ENCODE data around the gene MAGI2. TPM values are rescaled to one million over a fixed set of nuclear protein-coding genes. Genes with fewer than 3 reads are reported as not detected.

MAGI2 gene
- total and polyA plus RNA-seq, 2 experiments from 2014 or later, result 16.8 to 24.7 TPM

GRCh38 chr7:78746301-78746700 lies 707.2 kb downstream of the MAGI2 start:
- H3K4me3 ChIP-seq, result no peak overlapping the region
- DNase-seq (ENCODE audit: low read depth in 1 of 2, low spot score in 1 of 2), result no peak
- no peaks in the 10 kb centered on the region for H3K4me1 ChIP-seq (ENCODE audit: low read depth)
- no peaks in the 10 kb centered on the region for H3K9me3 ChIP-seq (ENCODE audit: low read depth)
- no peaks in the 10 kb centered on the region for H3K36me3 ChIP-seq
- H3K27ac ChIP-seq, result no peak overlapping the region
- no peaks in the 10 kb centered on the region for H3K27me3 ChIP-seq
- TF ChIP-seq, protein P1, sequence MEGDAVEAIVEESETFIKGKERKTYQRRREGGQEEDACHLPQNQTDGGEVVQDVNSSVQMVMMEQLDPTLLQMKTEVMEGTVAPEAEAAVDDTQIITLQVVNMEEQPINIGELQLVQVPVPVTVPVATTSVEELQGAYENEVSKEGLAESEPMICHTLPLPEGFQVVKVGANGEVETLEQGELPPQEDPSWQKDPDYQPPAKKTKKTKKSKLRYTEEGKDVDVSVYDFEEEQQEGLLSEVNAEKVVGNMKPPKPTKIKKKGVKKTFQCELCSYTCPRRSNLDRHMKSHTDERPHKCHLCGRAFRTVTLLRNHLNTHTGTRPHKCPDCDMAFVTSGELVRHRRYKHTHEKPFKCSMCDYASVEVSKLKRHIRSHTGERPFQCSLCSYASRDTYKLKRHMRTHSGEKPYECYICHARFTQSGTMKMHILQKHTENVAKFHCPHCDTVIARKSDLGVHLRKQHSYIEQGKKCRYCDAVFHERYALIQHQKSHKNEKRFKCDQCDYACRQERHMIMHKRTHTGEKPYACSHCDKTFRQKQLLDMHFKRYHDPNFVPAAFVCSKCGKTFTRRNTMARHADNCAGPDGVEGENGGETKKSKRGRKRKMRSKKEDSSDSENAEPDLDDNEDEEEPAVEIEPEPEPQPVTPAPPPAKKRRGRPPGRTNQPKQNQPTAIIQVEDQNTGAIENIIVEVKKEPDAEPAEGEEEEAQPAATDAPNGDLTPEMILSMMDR (IDR thresholded peaks at IDR 0.05; ENCODE audit: low read depth, low read length), result no peak

DNA sequence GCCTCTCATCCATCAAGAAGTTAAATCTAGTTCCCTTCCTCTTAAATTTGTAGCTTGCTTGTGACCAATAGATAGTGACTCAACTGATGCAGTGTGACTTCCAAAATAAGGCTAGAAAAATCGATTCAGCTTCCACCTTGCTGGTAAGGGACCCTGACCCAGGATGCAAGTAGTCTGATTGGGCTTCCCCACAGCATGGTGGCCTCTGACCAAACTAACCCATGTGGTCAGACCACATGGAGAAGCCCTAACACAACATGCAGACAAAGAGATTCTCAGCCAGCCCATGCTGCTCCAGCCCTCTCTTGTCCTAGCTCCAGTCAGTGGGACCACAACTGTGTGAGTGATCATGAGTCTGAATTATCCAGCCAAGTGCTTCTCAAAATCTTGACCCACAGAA lies 710.8 kb downstream of the MAGI2 start:
- TF ChIP-seq, protein P1 (IDR thresholded peaks at IDR 0.05; ENCODE audit: low read depth, low read length), result no peak
- Histone ChIP-seq H3K27ac (no peak overlapping the region), H3K4me1 (ENCODE audit: low read depth) (no peaks in the 10 kb centered on the region), H3K4me3 (no peak overlapping the region), H3K9me3 (ENCODE audit: low read depth) (no peaks in the 10 kb centered on the region), H3K27me3 (no peaks in the 10 kb centered on the region), H3K36me3 (no peaks in the 10 kb centered on the region)
- DNase-seq (ENCODE audit: low read depth in 1 of 2, low spot score in 1 of 2), result no peak

DNA sequence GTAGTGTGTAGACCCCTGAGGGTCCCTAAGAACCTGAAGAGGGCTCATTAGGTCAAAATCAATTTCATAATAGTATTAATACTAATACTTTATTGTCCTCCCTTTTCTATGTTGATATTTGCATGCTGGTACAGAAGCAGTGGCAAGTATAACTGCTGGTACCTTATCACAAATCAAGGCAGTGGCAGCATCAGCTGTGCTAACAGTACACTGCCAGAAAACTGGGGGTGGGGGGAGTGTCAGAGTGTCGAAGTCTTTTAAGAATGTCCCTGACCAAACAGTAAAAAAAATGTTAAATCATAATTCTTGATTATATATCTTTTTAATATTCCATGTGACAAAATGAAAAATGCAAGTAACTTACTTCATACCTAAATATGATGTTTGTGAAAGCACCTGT lies 716.9 kb downstream of the MAGI2 start:
- Histone ChIP-seq H3K4me1 (ENCODE audit: low read depth) (no peaks in the 10 kb centered on the region), H3K4me3 (no peak overlapping the region), H3K36me3 (no peaks in the 10 kb centered on the region), H3K27me3 (no peaks in the 10 kb centered on the region), H3K9me3 (ENCODE audit: low read depth) (no peaks in the 10 kb centered on the region), H3K27ac (no peak overlapping the region)
- TF ChIP-seq, protein P1 (IDR thresholded peaks at IDR 0.05; ENCODE audit: low read depth, low read length), result no peak
- no peak for DNase-seq (ENCODE audit: low read depth in 1 of 2, low spot score in 1 of 2)

GRCh38 chr7:78734626-78735025 lies 718.8 kb downstream of the MAGI2 start:
- Histone ChIP-seq H3K9me3 (ENCODE audit: low read depth) (no peaks in the 10 kb centered on the region), H3K36me3 (no peaks in the 10 kb centered on the region), H3K27me3 (no peaks in the 10 kb centered on the region), H3K4me1 (ENCODE audit: low read depth) (no peaks in the 10 kb centered on the region), H3K27ac (no peak overlapping the region), H3K4me3 (no peak overlapping the region)
- TF ChIP-seq, protein P1 (IDR thresholded peaks at IDR 0.05; ENCODE audit: low read depth, low read length), result no peak
- no peak for DNase-seq (ENCODE audit: low read depth in 1 of 2, low spot score in 1 of 2)

DNA sequence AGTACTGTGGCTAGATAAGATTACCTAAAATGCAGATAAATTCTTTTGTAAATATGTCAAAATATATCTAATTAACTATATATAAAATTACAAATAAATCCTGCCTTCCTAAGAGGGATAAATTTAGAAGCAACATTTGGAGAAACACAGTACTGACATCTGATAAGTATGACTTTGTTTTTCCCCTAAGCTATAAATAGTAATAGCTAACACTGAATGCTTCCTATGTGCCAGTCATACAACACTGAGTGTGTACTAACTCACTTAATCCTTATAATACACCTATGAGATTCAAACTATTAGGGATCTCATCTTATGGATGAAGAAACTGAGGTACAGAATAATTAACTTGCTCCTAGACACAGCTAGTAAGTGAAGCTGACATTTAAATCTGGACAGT lies 733.4 kb downstream of the MAGI2 start:
- DNase-seq (ENCODE audit: low read depth in 1 of 2, low spot score in 1 of 2), result peak in 1 of 2 donors; percentile 21
- Histone ChIP-seq H3K9me3 (ENCODE audit: low read depth) (no peaks in the 10 kb centered on the region), H3K4me3 (no peak overlapping the region), H3K27me3 (no peaks in the 10 kb centered on the region), H3K4me1 (ENCODE audit: low read depth) (peaks cover 29% of the 10 kb centered on the region), H3K27ac (peak overlapping the region; percentile 57), H3K36me3 (no peaks in the 10 kb centered on the region)
- TF ChIP-seq, protein P1 (IDR thresholded peaks at IDR 0.05; ENCODE audit: low read depth, low read length), result no peak

- Histone ChIP-seq H3K36me3 (no peaks in the 10 kb centered on the region), H3K27me3 (no peaks in the 10 kb centered on the region), H3K4me1 (ENCODE audit: low read depth) (peaks cover 29% of the 10 kb centered on the region), H3K9me3 (ENCODE audit: low read depth) (no peaks in the 10 kb centered on the region), H3K27ac (peak overlapping the region; percentile 4), H3K4me3 (no peak overlapping the region)
- DNase-seq (ENCODE audit: low read depth in 1 of 2, low spot score in 1 of 2), result no peak
- TF ChIP-seq, protein P1 (IDR thresholded peaks at IDR 0.05; ENCODE audit: low read depth, low read length), result no peak
Observed at GRCh38 chr7:78718212-78718611, 735.3 kb downstream of the MAGI2 start.

All from cardiac muscle cell (in vitro differentiated cells and primary cell).